Activated CD8-positive, alpha-beta memory T cell treated with anti-CD3 and anti-CD28 coated beads, Interleukin-2, amount 50 U/mL, for 1 hour (primary cell): ENCODE measurements around the gene TANGO6.
"Not testable (repeated sequence)": the region's sequence is repeated elsewhere in the genome, so short reads cannot be mapped to it uniquely, and the experiment has no call there.

Experiments
- DNase-seq: peaks from one replicate; pipeline ENCODE4 v3.0.0-alpha.2; 2020; ENCODE audit errors: extremely low read depth

Gene TANGO6

GRCh38 chr16:68969338-68969737 lies 126.0 kb downstream of the TANGO6 start:
- no peak for DNase-seq

GRCh38 chr16:68972013-68972412 lies 128.7 kb downstream of the TANGO6 start:
- DNase-seq = no peak

- DNase-seq = no peak
Measured at GRCh38 chr16:68972720-68973119, 129.4 kb downstream of the TANGO6 start.

- DNase-seq = no peak
Measured at GRCh38 chr16:68973611-68974120, 130.3 kb downstream of the TANGO6 start.

- DNase-seq = no peak
Measured at GRCh38 chr16:68978303-68978954, 135.1 kb downstream of the TANGO6 start.

- no peak for DNase-seq
Measured at GRCh38 chr16:68980695-68981315, 137.5 kb downstream of the TANGO6 start.

GRCh38 chr16:68981971-68982370 lies 138.6 kb downstream of the TANGO6 start:
- no peak for DNase-seq

- no peak for DNase-seq
Measured at GRCh38 chr16:68984467-68984866, 141.1 kb downstream of the TANGO6 start.

GRCh38 chr16:68985268-68985667 lies 141.9 kb downstream of the TANGO6 start:
- no peak for DNase-seq

GRCh38 chr16:68985855-68986254 lies 142.5 kb downstream of the TANGO6 start:
- DNase-seq = no peak

- no peak for DNase-seq
Measured at GRCh38 chr16:68987734-68988457, 144.6 kb downstream of the TANGO6 start.

GRCh38 chr16:68990172-68990845 lies 147.0 kb downstream of the TANGO6 start:
- not testable (repeated sequence) for DNase-seq

GRCh38 chr16:68991075-68991474 lies 147.7 kb downstream of the TANGO6 start:
- DNase-seq = no peak

- no peak for DNase-seq
Measured at GRCh38 chr16:68992521-68992920, 149.2 kb downstream of the TANGO6 start.

GRCh38 chr16:68993456-68993855 lies 150.1 kb downstream of the TANGO6 start:
- DNase-seq = no peak

GRCh38 chr16:68993885-68994284 lies 150.6 kb downstream of the TANGO6 start:
- DNase-seq = no peak

GRCh38 chr16:68994324-68994723 lies 151.0 kb downstream of the TANGO6 start:
- no peak for DNase-seq

GRCh38 chr16:68995011-68995504 lies 151.7 kb downstream of the TANGO6 start:
- DNase-seq = no peak

- no peak for DNase-seq
Measured at GRCh38 chr16:68997564-68997963, 154.2 kb downstream of the TANGO6 start.

GRCh38 chr16:68999114-68999513 lies 155.8 kb downstream of the TANGO6 start:
- no peak for DNase-seq

- no peak for DNase-seq
Measured at GRCh38 chr16:69003500-69003899, 160.2 kb downstream of the TANGO6 start.
